NCI-H2029 treated with DMSO at 0.1 percent for 48 hours (cell line): ENCODE data around the gene LARGE1.
"Not testable (repeated sequence)": the region's sequence is repeated elsewhere in the genome, so short reads cannot be mapped to it uniquely, and the experiment has no call there.

Experiments
- DNase-seq: peaks from one replicate; lab custom pipeline; 2025; lab: John Stamatoyannopoulos, UW

The LARGE1 gene

GRCh38 chr22:33474587-33474986 is 445.7 kb downstream of the LARGE1 start:
- no peak for DNase-seq

- DNase-seq, result no peak
Observed at GRCh38 chr22:33472462-33473344, 447.6 kb downstream of the LARGE1 start.

GRCh38 chr22:33470456-33470855 is 449.8 kb downstream of the LARGE1 start:
- no peak for DNase-seq

GRCh38 chr22:33467620-33468095 is 452.6 kb downstream of the LARGE1 start:
- no peak for DNase-seq

- DNase-seq, result no peak
Observed at GRCh38 chr22:33467080-33467479, 453.2 kb downstream of the LARGE1 start.

- no peak for DNase-seq
Observed at GRCh38 chr22:33465554-33465953, 454.7 kb downstream of the LARGE1 start.

GRCh38 chr22:33464698-33465097 is 455.6 kb downstream of the LARGE1 start:
- DNase-seq, result no peak

- no peak for DNase-seq
Observed at GRCh38 chr22:33461698-33462434, 458.4 kb downstream of the LARGE1 start.

- DNase-seq, result not testable (repeated sequence)
Observed at GRCh38 chr22:33461245-33461644, 459.0 kb downstream of the LARGE1 start.

- DNase-seq, result no peak
Observed at GRCh38 chr22:33459137-33459536, 461.1 kb downstream of the LARGE1 start.

GRCh38 chr22:33456511-33456910 is 463.8 kb downstream of the LARGE1 start:
- no peak for DNase-seq

GRCh38 chr22:33455036-33455435 is 465.2 kb downstream of the LARGE1 start:
- no peak for DNase-seq

GRCh38 chr22:33451866-33452469 is 468.3 kb downstream of the LARGE1 start:
- DNase-seq, result peak; percentile 99

GRCh38 chr22:33450756-33451155 is 469.5 kb downstream of the LARGE1 start:
- DNase-seq, result no peak

- no peak for DNase-seq
Observed at GRCh38 chr22:33447733-33448132, 472.5 kb downstream of the LARGE1 start.

- no peak for DNase-seq
Observed at GRCh38 chr22:33443683-33444082, 476.6 kb downstream of the LARGE1 start.

GRCh38 chr22:33440756-33441155 is 479.5 kb downstream of the LARGE1 start:
- no peak for DNase-seq

GRCh38 chr22:33438273-33438672 is 482.0 kb downstream of the LARGE1 start:
- DNase-seq, result no peak

GRCh38 chr22:33431300-33431699 is 489.0 kb downstream of the LARGE1 start:
- DNase-seq, result no peak

- DNase-seq, result no peak
Observed at GRCh38 chr22:33429281-33429680, 491.0 kb downstream of the LARGE1 start.

GRCh38 chr22:33427461-33427860 is 492.8 kb downstream of the LARGE1 start:
- DNase-seq, result no peak

GRCh38 chr22:33426451-33426850 is 493.8 kb downstream of the LARGE1 start:
- no peak for DNase-seq

GRCh38 chr22:33421859-33422258 is 498.4 kb downstream of the LARGE1 start:
- no peak for DNase-seq
